Measurements from ENCODE around the gene DRD4. TPM values are rescaled to one million over a fixed set of nuclear protein-coding genes. Genes with fewer than 3 reads are reported as not detected.
"Not testable (repeated sequence)": the region's sequence is repeated elsewhere in the genome, so short reads cannot be mapped to it uniquely, and the experiment has no call there.

The DRD4 gene
- total RNA-seq, 1 donor from 2014 or later: not detected

DNA sequence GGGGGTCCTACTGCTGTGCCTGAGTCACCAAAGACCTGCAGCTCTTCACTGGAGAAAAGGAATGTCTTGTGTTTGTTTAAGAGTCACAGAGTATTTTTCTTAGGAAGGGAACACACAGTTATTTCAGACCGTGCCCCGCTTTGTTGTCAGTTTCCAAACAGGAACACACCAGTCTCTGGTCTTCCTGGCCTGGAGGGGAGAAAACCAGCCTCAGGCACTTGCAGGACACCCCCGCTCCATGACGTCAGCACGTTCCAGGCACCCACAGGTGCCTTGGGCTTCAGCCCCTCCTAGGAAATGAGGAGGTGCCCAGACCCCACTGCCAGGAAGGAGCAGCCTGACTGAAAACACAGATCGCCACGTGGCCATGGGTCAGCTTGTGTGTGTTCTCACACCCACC is 52.6 kb downstream of the DRD4 start:
- no peak for DNase-seq (ENCODE audit: low read depth)
- no peak overlapping the region for H3K4me3 ChIP-seq (ENCODE audit: low read depth, low read length)
- TF ChIP-seq, protein P1, sequence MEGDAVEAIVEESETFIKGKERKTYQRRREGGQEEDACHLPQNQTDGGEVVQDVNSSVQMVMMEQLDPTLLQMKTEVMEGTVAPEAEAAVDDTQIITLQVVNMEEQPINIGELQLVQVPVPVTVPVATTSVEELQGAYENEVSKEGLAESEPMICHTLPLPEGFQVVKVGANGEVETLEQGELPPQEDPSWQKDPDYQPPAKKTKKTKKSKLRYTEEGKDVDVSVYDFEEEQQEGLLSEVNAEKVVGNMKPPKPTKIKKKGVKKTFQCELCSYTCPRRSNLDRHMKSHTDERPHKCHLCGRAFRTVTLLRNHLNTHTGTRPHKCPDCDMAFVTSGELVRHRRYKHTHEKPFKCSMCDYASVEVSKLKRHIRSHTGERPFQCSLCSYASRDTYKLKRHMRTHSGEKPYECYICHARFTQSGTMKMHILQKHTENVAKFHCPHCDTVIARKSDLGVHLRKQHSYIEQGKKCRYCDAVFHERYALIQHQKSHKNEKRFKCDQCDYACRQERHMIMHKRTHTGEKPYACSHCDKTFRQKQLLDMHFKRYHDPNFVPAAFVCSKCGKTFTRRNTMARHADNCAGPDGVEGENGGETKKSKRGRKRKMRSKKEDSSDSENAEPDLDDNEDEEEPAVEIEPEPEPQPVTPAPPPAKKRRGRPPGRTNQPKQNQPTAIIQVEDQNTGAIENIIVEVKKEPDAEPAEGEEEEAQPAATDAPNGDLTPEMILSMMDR (conservative IDR thresholded peaks at IDR 0.05; ENCODE audit: low read depth, low read length): no peak

DNA sequence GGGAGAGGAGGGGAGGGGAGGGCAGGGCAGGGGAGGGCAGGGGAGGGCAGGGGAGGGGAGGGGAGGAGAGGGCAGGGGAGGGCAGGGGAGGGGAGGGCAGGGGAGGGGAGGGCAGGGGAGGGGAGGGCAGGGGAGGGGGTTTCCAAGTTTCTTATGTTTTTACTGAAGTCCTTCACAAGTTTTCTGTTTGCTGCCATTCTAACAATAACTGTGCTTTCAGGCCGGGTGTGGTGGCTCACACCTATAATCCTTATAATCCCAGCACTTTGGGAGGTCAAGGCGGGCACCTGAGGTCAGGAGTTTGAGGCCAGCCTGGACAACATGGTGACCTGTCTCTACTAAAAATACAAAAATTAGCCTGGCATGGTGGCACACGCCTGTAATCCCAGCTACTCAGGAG is 53.2 kb downstream of the DRD4 start:
- DNase-seq (ENCODE audit: low read depth); H3K4me3 ChIP-seq (ENCODE audit: low read depth, low read length): not testable (repeated sequence)

Other genes with a start within 250 kb of the DRD4 start
- gene PKP3, start 243.1 kb upstream of the DRD4 start, total RNA-seq: 20.6 and 30.7 TPM in 2 replicates
- 52.9 and 83.9 TPM in 2 replicates for gene SIGIRR, start 222.3 kb upstream of the DRD4 start, total RNA-seq
- gene ANO9, start 195.3 kb upstream of the DRD4 start, total RNA-seq: 7.7 and 20.1 TPM in 2 replicates
- gene PTDSS2, start 187.0 kb upstream of the DRD4 start, total RNA-seq: 53.4 and 66.1 TPM in 2 replicates
- gene RNH1, start 130.0 kb upstream of the DRD4 start, total RNA-seq: 163 and 204 TPM in 2 replicates
- gene HRAS, start 101.7 kb upstream of the DRD4 start, total RNA-seq: 63.2 and 128 TPM in 2 replicates
- gene LRRC56, start 99.7 kb upstream of the DRD4 start, total RNA-seq: 0.87 and 1.6 TPM in 2 replicates
- gene LMNTD2, start 76.5 kb upstream of the DRD4 start, total RNA-seq: 1.5 and 2.2 TPM in 2 replicates
- 106 and 154 TPM in 2 replicates for gene RASSF7, start 76.3 kb upstream of the DRD4 start, total RNA-seq
- 24.2 and 33.5 TPM in 2 replicates for gene PHRF1, start 60.8 kb upstream of the DRD4 start, total RNA-seq
- 25.6 and 40.8 TPM in 2 replicates for gene IRF7, start 21.3 kb upstream of the DRD4 start, total RNA-seq
- not detected in 2 replicates for gene CDHR5, start 12.3 kb upstream of the DRD4 start, total RNA-seq
- gene SCT, start 10.1 kb upstream of the DRD4 start, total RNA-seq: not detected in 2 replicates
- 38.2 and 40.4 TPM in 2 replicates for gene DEAF1, start 58.0 kb downstream of the DRD4 start, total RNA-seq
- gene TMEM80, start 58.5 kb downstream of the DRD4 start, total RNA-seq: 10.7 and 20.8 TPM in 2 replicates
- 145 and 151 TPM in 2 replicates for gene EPS8L2, start 69.0 kb downstream of the DRD4 start, total RNA-seq
- 332 and 365 TPM in 2 replicates for gene TALDO1, start 110.2 kb downstream of the DRD4 start, total RNA-seq
- 32.6 and 68.8 TPM in 2 replicates for gene GATD1, start 140.2 kb downstream of the DRD4 start, total RNA-seq
- gene CEND1, start 152.8 kb downstream of the DRD4 start, total RNA-seq: 0.14 TPM in 1 of 2 replicates, not detected in the other
- gene SLC25A22, start 161.0 kb downstream of the DRD4 start, total RNA-seq: 20.1 and 33.6 TPM in 2 replicates
- gene PIDD1, start 168.0 kb downstream of the DRD4 start, total RNA-seq: 17.4 and 32.1 TPM in 2 replicates
- gene RPLP2, start 172.7 kb downstream of the DRD4 start, total RNA-seq: 663 and 837 TPM in 2 replicates
- gene PNPLA2, start 181.6 kb downstream of the DRD4 start, total RNA-seq: 19.1 and 34.7 TPM in 2 replicates
- gene CRACR2B, start 190.7 kb downstream of the DRD4 start, total RNA-seq: 21.0 and 55.7 TPM in 2 replicates
- gene CD151, start 195.7 kb downstream of the DRD4 start, total RNA-seq: 538 and 626 TPM in 2 replicates
- 166 and 213 TPM in 2 replicates for gene POLR2L, start 205.3 kb downstream of the DRD4 start, total RNA-seq
- gene TSPAN4, start 205.6 kb downstream of the DRD4 start, total RNA-seq: 118 and 188 TPM in 2 replicates

Measured in epithelial cell of proximal tubule (primary cell).